ENCODE data around the gene IGF1.

DNA sequence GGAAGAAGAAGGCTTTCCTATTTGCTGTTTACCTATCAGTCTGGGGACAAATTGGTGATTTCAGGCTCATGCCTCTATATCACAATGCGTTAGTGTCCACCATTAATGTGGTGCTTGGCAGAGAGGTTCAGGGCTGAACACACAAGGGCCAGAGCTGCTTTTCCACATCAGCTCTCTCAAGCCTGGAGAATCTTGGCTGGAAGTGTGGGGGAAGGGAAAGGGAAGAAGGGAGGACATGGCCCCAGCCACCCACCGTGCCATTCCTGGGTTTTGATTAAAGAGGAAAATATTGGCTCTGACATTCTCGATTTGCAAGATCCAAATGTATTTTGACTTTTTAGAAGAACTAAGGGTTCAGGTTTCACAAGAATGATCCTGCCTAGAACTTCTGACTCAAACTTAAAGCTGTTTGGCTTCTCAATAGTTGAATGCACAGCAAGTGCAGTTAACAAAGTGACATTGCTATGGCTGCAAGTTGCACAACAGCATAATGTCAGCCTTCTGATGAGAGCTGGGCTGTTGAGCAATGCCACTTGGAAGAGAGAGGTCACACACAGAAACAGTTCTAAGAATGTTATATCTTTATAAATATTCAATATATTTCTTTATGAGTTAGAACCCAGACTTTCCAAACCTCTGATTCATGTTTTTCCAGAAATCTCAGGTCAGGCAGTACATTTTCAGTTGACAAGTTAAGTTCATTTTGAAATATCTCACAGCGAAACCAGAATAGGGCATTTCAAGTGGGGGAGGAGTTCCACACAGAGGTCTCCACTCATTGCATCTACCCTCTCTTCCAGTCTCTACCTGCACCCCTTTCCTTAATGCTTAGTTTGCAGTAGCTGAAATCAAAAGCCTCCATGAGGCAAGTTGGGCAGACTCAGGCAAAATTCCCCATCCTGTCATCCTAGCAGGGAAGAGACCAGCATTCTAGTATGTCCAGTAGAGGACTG, 25.3 kb downstream of the IGF1 start:
- TF ChIP-seq CTCF (IDR thresholded peaks at IDR 0.05) (no peak), EP300 (IDR thresholded peaks at IDR 0.05) (no peak)
